Measurements from ENCODE around the gene INSRR. TPM values are rescaled to one million over a fixed set of nuclear protein-coding genes. Genes with fewer than 3 reads are reported as not detected.

The INSRR gene
- total and polyA plus RNA-seq, 8 donors, result 0.03 to 0.06 (median 0.04) TPM; not detected in 4

GRCh38 chr1:156804026-156804425, 54.9 kb downstream of the INSRR start:
- Histone ChIP-seq H3K4me1 (peaks cover 0 to 7% of the 10 kb centered on the region in 2 donors), H3K9me3 (no peaks in the 10 kb centered on the region), H3K36me3 (peaks cover 0 to 37% of the 10 kb centered on the region in 2 donors), H3K27me3 (no peaks in the 10 kb centered on the region), H3K4me3 (no peak overlapping the region), H3K27ac (no peak overlapping the region)
- ATAC-seq (no peak), DNase-seq (no peak)
- TF ChIP-seq, protein P1, sequence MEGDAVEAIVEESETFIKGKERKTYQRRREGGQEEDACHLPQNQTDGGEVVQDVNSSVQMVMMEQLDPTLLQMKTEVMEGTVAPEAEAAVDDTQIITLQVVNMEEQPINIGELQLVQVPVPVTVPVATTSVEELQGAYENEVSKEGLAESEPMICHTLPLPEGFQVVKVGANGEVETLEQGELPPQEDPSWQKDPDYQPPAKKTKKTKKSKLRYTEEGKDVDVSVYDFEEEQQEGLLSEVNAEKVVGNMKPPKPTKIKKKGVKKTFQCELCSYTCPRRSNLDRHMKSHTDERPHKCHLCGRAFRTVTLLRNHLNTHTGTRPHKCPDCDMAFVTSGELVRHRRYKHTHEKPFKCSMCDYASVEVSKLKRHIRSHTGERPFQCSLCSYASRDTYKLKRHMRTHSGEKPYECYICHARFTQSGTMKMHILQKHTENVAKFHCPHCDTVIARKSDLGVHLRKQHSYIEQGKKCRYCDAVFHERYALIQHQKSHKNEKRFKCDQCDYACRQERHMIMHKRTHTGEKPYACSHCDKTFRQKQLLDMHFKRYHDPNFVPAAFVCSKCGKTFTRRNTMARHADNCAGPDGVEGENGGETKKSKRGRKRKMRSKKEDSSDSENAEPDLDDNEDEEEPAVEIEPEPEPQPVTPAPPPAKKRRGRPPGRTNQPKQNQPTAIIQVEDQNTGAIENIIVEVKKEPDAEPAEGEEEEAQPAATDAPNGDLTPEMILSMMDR (IDR thresholded peaks at IDR 0.05), result no peak
- intact Hi-C loops (cut with DNase I), result no loop called here

DNA sequence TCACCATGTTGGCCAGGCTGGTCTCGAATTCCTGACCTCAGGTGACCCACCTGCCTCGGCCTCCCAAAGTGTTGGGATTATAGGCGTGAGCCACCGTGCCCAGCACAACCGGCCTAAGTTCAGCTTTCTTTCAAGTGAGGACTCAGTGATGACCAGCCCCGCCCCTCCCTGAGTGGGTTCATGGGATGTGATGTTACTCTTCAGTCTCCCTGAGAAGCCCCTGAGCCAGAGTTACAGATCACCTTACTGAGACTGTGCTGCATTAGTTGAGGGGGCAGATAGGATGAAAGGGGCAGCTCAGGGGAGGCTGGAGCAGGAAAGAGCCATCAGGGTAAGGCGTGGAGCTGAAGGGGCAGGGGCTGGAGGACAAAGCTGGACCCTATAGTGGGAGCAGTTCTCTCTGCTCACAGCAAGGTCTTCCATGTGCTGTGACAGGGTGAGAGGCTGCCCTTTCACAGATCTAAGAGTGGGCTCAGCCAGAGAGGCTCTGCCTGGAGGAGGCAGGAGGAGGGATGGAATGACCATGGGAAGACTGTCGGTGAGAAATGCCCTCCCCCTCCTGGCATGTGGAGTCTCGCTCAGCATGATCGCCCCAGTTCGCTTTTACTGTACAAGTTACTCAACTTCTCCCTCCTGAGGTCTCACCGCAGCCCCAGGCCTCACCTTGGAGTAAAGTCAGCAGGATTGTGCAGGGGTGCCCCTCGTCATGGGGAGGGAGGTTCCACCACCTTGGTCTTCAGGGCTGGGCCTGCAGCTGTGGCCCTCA, 55.6 kb downstream of the INSRR start:
- Histone ChIP-seq H3K27ac (no peak overlapping the region), H3K36me3 (peaks cover 0 to 44% of the 10 kb centered on the region in 2 donors), H3K4me1 (peaks cover 0 to 7% of the 10 kb centered on the region in 2 donors), H3K9me3 (no peaks in the 10 kb centered on the region), H3K27me3 (no peaks in the 10 kb centered on the region), H3K4me3 (no peak overlapping the region)
- intact Hi-C loops (cut with DNase I), result no loop called here
- TF ChIP-seq, protein P1 (IDR thresholded peaks at IDR 0.05), result no peak
- DNase-seq (no peak), ATAC-seq (no peak)

DNA sequence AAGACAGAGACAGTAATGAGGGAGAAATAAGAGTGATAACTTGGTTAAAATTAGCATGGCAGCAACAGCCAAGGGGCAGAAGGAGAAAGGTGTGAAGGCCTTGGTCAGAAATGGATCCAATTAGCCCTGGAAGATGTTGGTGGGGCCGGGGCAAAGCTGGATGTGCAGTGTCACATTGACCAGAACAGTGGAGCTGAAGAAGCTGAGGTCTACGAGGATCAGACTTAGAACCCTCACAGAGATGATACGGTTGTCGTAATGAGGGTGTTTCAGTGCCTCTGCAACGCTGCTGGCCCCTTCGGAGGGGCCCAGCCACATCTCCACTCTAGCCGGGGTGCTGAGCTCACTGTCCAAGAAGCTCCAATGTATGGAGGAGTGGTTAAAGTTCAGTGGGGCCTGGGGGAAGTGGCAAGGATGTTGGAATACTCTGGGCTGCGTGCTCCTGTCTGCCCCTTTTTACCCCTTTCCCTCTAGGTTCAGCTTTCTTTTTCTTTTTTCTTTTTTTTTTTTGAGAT, 56.4 kb downstream of the INSRR start:
- H3K27me3 ChIP-seq, result no peaks in the 10 kb centered on the region
- H3K36me3 ChIP-seq, result peaks cover 2 to 52% of the 10 kb centered on the region in 2 donors
- TF ChIP-seq, protein P1 (IDR thresholded peaks at IDR 0.05), result no peak
- no peak overlapping the region for H3K27ac ChIP-seq
- no peak overlapping the region for H3K4me3 ChIP-seq
- no peak for DNase-seq
- no peaks in the 10 kb centered on the region for H3K9me3 ChIP-seq
- intact Hi-C loops (cut with DNase I), result no loop called here
- H3K4me1 ChIP-seq, result peaks cover 0 to 7% of the 10 kb centered on the region in 2 donors
- no peak for ATAC-seq

DNA sequence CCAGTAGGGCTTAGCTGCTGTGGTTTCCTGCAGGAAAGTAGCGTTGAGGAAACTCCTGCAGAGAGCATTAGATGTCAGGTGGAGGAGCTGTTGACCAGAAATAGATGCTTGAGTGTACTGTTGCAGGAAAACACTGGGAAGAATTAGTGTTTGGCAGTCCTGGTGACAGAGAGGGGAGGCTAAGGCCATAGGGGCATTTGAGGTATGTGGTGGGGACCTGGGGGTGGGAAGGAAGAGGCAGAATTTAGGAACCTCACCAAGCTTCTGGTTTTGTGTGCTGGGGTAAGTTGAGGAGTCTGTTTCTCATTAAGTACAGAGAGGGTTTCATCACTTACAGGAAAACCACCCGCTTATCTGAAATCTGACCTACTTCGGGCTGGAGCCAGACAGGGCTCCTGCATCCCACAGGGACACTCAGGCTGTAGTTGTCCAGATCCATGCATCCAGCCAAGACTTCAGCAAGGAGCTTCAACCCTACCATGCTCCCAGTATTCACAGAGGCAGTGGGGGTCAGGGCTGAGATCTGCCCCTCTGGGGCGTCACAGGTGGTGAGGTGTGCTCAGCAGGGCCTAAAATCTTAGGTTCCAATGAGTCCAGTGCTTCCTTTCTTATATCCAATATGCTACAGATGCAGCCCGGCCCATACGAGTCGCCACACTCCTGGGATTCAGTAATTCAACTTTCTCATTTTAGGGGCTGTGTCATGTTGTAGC, 57.4 kb downstream of the INSRR start:
- TF ChIP-seq, protein P1 (IDR thresholded peaks at IDR 0.05), result no peak
- ATAC-seq, result no peak
- H3K36me3 ChIP-seq, result peaks cover 2 to 61% of the 10 kb centered on the region in 2 donors

More for the DNA sequence above, 57.4 kb downstream of the INSRR start:
- no peaks in the 10 kb centered on the region for H3K27me3 ChIP-seq
- no peak overlapping the region for H3K27ac ChIP-seq
- no peak overlapping the region for H3K4me3 ChIP-seq
- peaks cover 0 to 7% of the 10 kb centered on the region in 2 donors for H3K4me1 ChIP-seq
- H3K9me3 ChIP-seq, result no peaks in the 10 kb centered on the region
- intact Hi-C loops (cut with DNase I), result no loop called here
- no peak for DNase-seq
